ENCODE measurements around the gene XRCC6.

DNA sequence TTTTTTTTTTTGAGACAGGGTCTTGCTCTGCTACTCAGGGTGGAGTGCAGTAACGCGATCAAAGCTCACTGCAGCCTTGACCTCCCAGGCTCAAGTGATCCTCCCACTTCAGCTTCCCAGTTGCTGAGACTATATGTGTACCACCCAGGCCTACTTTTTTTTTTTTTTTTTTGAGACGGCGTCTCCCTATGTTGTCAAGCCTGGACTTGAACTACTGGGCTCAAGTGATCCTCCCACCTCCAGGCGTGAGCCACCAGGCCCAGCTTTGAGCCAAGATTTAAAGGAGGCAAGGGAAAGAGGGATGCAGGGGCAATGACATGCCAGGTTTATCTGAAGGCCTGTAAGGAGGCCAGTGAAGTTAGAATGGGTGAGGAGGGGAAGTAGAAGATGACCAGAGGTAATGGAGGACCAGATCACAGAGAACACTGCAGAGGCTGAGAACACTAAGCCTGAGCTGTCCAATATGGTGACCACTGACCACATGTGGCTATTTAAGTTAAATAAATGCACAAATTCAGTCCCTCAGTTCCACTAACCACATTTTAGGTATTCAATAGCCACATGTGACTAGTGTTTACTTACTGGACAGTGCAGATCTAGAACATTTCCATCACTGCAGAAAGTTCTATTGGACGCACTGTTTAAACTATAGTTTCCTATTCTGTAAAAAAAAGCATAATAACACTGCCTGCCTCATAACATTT lies 8.3 kb upstream of the XRCC6 start:
- TF ChIP-seq POLR2A (IDR thresholded peaks at IDR 0.05; ENCODE audit: low read length), result no peak
- no peak for TF ChIP-seq GATA1 (IDR thresholded peaks at IDR 0.05; ENCODE audit: low read depth, low read length)
